GM12878 (cell line): ENCODE data around the gene IFT22. TPM values are rescaled to one million over a fixed set of nuclear protein-coding genes. Genes with fewer than 3 reads are reported as not detected.

Experiments used
- ATAC-seq: fragments of 200-7000 bp; cut with Tn5 transposase; 3 replicates; pipeline ENCODE4 v1.9.1; 2020; ENCODE audit warnings: mild to moderate bottlenecking, moderate library complexity
- BruUV-seq: library from RNA; stranded (reverse); fragments of 400-500 nt; replicated peaks from 2 replicates; lab custom pipeline; 2021; lab: Mats Ljungman, UMichigan
- CTCF ChIA-PET: fragments of 300-600 bp; sonication (Branson Sonifier 250); formaldehyde crosslinking; extraction: SDS; loops from one replicate; lab custom pipeline; 2021; ENCODE audit warnings: inconsistent platforms; lab: Yijun Ruan, JAX
- POLR2A ChIA-PET: fragments of 350-600 bp; formaldehyde crosslinking; extraction: SDS; loops from one replicate; lab custom pipeline; 2021; ENCODE audit warnings: inconsistent platforms; lab: Charles Lee
- RAD21 ChIA-PET: fragments of 300-600 bp; sonication (Branson Sonifier 250); formaldehyde crosslinking; loops from one replicate; lab custom pipeline; 2023; ENCODE audit warnings: antibody characterized with exemption; ENCODE audit not compliant: unreplicated experiment; lab: Charles Lee
- SMC1A ChIA-PET: fragments of 300-600 bp; sonication (Branson Sonifier 250); formaldehyde crosslinking; loops from one replicate; lab custom pipeline; 2023; ENCODE audit not compliant: unreplicated experiment, uncharacterized antibody; lab: Charles Lee
- DNase-seq: peaks from one replicate; pipeline ENCODE4 v3.0.0-alpha.2; 2011; ENCODE audit warnings: low read depth, low spot score
- FAIRE-seq: peaks from 3 replicates; lab custom pipeline; 2011; peaks lifted over from hg19 to GRCh38; lab: Jason Lieb, UNC
- H2AFZ ChIP-seq: 2 replicates; pipeline ENCODE4 v1.6.0; 2011; ENCODE audit warnings: low read depth, low read length, control low read depth; ENCODE audit not compliant: control insufficient read depth
- H3K27ac ChIP-seq: 2 replicates; pipeline ENCODE4 v1.5.1; 2011; ENCODE audit warnings: control low read depth; ENCODE audit not compliant: control insufficient read depth, insufficient read depth
- H3K27me3 ChIP-seq, 2 experiments: replicated peaks in 1 of 2; 2 replicates each; pipeline versions ENCODE4 v1.6.0 to v1.6.1; 2011; ENCODE audit warnings: low read length in 1 of 2; ENCODE audit not compliant: control insufficient read depth in 2 of 2, insufficient read depth in 2 of 2
- H3K36me3 ChIP-seq, 2 experiments: 2 replicates each; pipeline ENCODE4 v1.5.1; 2011; ENCODE audit warnings: low read length in 1 of 2; ENCODE audit not compliant: control insufficient read depth in 2 of 2, insufficient read depth in 2 of 2
- H3K4me1 ChIP-seq: 2 replicates; pipeline ENCODE4 v1.6.1; 2011; ENCODE audit warnings: mild to moderate bottlenecking, low read length, moderate library complexity, mixed read lengths; ENCODE audit not compliant: control insufficient read depth, insufficient read depth
- H3K4me2 ChIP-seq: 2 replicates; pipeline ENCODE4 v1.6.0; 2011; ENCODE audit warnings: control low read depth; ENCODE audit not compliant: control insufficient read depth, insufficient read depth
- H3K4me3 ChIP-seq: fragments of 200-600 bp; sonication (generic); 2 replicates; pipeline ENCODE4 v1.5.1; 2016
- H3K79me2 ChIP-seq: 2 replicates; pipeline ENCODE4 v1.6.0; 2011; ENCODE audit warnings: low read length; ENCODE audit not compliant: control insufficient read depth, insufficient read depth
- H3K9ac ChIP-seq: 2 replicates; pipeline ENCODE4 v1.8.0; 2011; ENCODE audit warnings: low read length, control low read depth, mixed read lengths; ENCODE audit not compliant: control insufficient read depth, insufficient read depth
- H3K9me3 ChIP-seq: replicated peaks from 3 replicates; pipeline ENCODE4 v1.5.1; 2011; ENCODE audit warnings: mild to moderate bottlenecking, low read length; ENCODE audit not compliant: control insufficient read depth, insufficient read depth
- H4K20me1 ChIP-seq: 2 replicates; pipeline ENCODE4 v1.6.0; 2011; ENCODE audit not compliant: control insufficient read depth, insufficient read depth
- BHLHE40 ChIP-seq, 2 experiments: fragments of 450-650 bp in 1 of 2; IDR thresholded peaks; 2 replicates each; pipeline ENCODE4 v1.6.1; 2011 to 2017; ENCODE audit warnings: low read depth in 2 of 2, borderline replicate concordance in 1 of 2, improper control_type of control experiment in 1 of 2, low read length in 1 of 2, mild to moderate bottlenecking in 1 of 2
- HDAC6 ChIP-seq: fragments of 200-600 bp; sonication (generic); IDR thresholded peaks from one replicate; pipeline ENCODE4 v1.8.0; 2017; ENCODE audit warnings: antibody characterized with exemption; ENCODE audit not compliant: unreplicated experiment
- IKZF2 ChIP-seq, 2 experiments: fragments of 450-650 bp; IDR thresholded peaks; 2 replicates each; pipeline ENCODE4 v1.6.1; 2017; ENCODE audit warnings: mild to moderate bottlenecking in 2 of 2, moderate library complexity in 2 of 2
- JUND ChIP-seq: IDR thresholded peaks from 2 replicates; pipeline ENCODE4 v1.6.1; 2012; ENCODE audit warnings: low read depth, mild to moderate bottlenecking, low read length, improper control_type of control experiment, moderate library complexity
- MEF2B ChIP-seq: fragments of 450-650 bp; IDR thresholded peaks from 2 replicates; pipeline ENCODE4 v1.6.1; 2018; ENCODE audit warnings: mild to moderate bottlenecking, moderate library complexity; ENCODE audit not compliant: partially characterized antibody, poor library complexity, severe bottlenecking
- MXI1 ChIP-seq: fragments of 150-350 bp; IDR thresholded peaks from 2 replicates; pipeline ENCODE4 v1.6.1; 2011; ENCODE audit warnings: low read depth, mild to moderate bottlenecking, inconsistent platforms, low read length, improper control_type of control experiment
- MYB ChIP-seq: fragments of 150-350 bp; IDR thresholded peaks from 2 replicates; pipeline ENCODE4 v1.6.1; 2014; ENCODE audit warnings: mild to moderate bottlenecking, low read depth, low read length, borderline replicate concordance
- MYC ChIP-seq: IDR thresholded peaks from 2 replicates; pipeline ENCODE4 v1.6.1; 2011; ENCODE audit warnings: mild to moderate bottlenecking, low read length, moderate library complexity, inconsistent platforms; ENCODE audit not compliant: insufficient read depth, insufficient replicate concordance, insufficient read length, severe bottlenecking
- POLR2A ChIP-seq: IDR thresholded peaks from 2 replicates; pipeline ENCODE4 v1.6.1; 2011; ENCODE audit warnings: low read depth, mild to moderate bottlenecking, low read length
- STAT1 ChIP-seq: fragments of 450-650 bp; conservative IDR thresholded peaks from 2 replicates; pipeline ENCODE4 v1.6.1; 2014; ENCODE audit warnings: antibody characterized with exemption, mild to moderate bottlenecking
- SUPT20H ChIP-seq: IDR thresholded peaks from 2 replicates; pipeline ENCODE4 v1.6.1; 2011; ENCODE audit warnings: low read depth, mild to moderate bottlenecking, low read length, moderate library complexity, borderline replicate concordance; ENCODE audit not compliant: control insufficient read depth
- TAF1 ChIP-seq: IDR thresholded peaks from 2 replicates; pipeline ENCODE4 v1.6.1; 2011; ENCODE audit warnings: mild to moderate bottlenecking, low read depth, low read length, borderline replicate concordance
- TCF3 ChIP-seq: IDR thresholded peaks from 2 replicates; pipeline ENCODE4 v1.6.1; 2012; ENCODE audit warnings: low read depth, mild to moderate bottlenecking, low read length, borderline replicate concordance; ENCODE audit not compliant: insufficient read depth
- WRNIP1 ChIP-seq: IDR thresholded peaks from 2 replicates; pipeline ENCODE4 v1.6.1; 2011; ENCODE audit warnings: low read depth, low read length, improper control_type of control experiment, borderline replicate concordance
- ZZZ3 ChIP-seq: IDR thresholded peaks from 2 replicates; pipeline ENCODE4 v1.6.1; 2011; ENCODE audit warnings: low read depth; ENCODE audit not compliant: control insufficient read depth, insufficient read length
- WGBS: methylation state at CpG from one replicate; pipeline ENCODE4 v1.1.6; 2016; ENCODE audit warnings: low lambda C conversion rate; ENCODE audit not compliant: insufficient replicate concordance, insufficient coverage; ENCODE audit errors: missing lambda C conversion rate; 5-methylcytosine and 5-hydroxymethylcytosine counted together
- in situ Hi-C: fragments of 300-500 bp; cut with MboI; formaldehyde crosslinking; loops from 9 replicates; pipeline ENCODE4 v1.14.3; 2018; ENCODE audit warnings: mixed read lengths
- intact Hi-C: fragments of 100-400 bp; cut with micrococcal nuclease; formaldehyde crosslinking; loops from one replicate; pipeline ENCODE4 v1.14.2; 2022; ENCODE audit not compliant: unreplicated experiment
- polyA plus RNA-seq, 11 experiments: library from polyadenylated mRNA; depleted of rRNA in 4 of 11; unstranded in 6 of 11; stranded (reverse) in 5 of 11; fragments of >200 nt; fragmentation: Nextera tagmentation in 4 of 11; fragmentation: Illumina TruSeq in 1 of 11; extraction: Ambion mirVana in 4 of 11; extraction: Trizol in 1 of 11; gene quantifications; 1 replicate in 1 of 11; 2 replicates in 10 of 11; pipeline versions ENCODE4 v1.2.1 to v1.2.3, GENCODE V29; 2011 to 2016; ENCODE audit warnings: inconsistent platforms in 2 of 11, missing spikeins in 2 of 11, low read depth in 1 of 11
- total RNA-seq, 4 experiments: library from RNA; depleted of rRNA in 3 of 4; stranded (reverse); fragments of >200 nt in 3 of 4; fragmentation: Illumina TruSeq in 1 of 4; extraction: Trizol in 1 of 4; gene quantifications; 2 replicates each; pipeline versions ENCODE4 v1.2.1 to v1.2.3, GENCODE V29; 2013 to 2021

IFT22 gene
- total and polyA plus RNA-seq, 10 of the 15 experiments (the other 5 are each of a cell fraction or from before 2014, with no cell fraction given): 10.1 to 25.7 (median 19.0) TPM

DNA sequence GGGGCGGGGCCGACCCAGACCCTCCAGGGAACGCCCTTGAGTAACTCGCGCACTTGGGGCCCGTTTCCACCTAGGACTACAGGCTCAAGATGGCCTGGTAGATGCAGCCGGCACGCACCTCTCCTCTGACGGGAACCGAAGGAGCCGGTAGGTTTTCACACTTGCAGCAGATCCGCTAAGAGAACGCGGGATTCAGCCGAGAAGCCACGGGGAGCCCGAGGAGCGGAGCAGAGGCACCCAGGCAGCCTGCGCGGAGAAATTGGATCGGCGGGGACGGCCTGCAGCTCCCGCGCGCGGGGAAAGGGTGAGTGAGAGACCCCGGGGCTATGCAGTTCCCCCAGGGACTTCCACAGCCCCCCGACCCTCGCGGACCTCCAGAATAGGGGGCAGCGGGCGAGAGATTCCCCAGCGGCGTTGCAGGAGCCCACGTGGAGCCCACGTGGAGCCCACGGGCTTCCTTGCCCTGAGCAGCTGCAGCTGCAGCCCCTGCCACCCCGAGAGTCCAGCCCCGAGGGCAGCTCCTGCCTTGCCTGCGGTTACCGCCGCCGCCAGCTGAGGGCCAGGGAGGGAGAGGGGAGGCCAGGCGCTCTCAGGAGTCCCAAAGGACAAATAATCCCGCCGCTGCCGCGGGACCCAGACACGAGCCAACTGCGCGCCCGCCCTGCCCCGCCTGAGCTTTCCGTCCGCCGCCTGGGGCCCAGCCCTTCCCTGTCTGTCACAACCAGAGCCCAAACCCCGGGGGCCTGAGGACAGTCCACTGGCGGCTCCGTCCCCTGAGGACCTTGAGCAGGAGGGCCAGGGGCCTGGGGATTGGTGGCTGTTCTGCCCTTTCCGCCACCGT is 13.1 kb downstream of the IFT22 start:
- no peaks in the 10 kb centered on the region; the same call in 2 of the 3 replicates for H3K9me3 ChIP-seq
- POLR2A ChIA-PET: interaction anchor here (0.6 kb wide), 1 partner anchor 154 kb away, joined by 3 read pairs; no protein-coding TSS in a partner anchor
- H3K27me3 ChIP-seq: no peaks in the 10 kb centered on the region; a peak in 1 of 4 replicates
- no peak for DNase-seq
- RAD21 ChIA-PET: no interaction called here
- FAIRE-seq: peak; percentile 66
- no peaks in the 10 kb centered on the region for H4K20me1 ChIP-seq
- in situ Hi-C loops: no loop called here
- H2AFZ ChIP-seq: peak overlapping the region; percentile 88
- no peaks in the 10 kb centered on the region for H3K4me1 ChIP-seq
- SMC1A ChIA-PET: no interaction called here
- peak overlapping the region; percentile 72 for H3K4me3 ChIP-seq
- TF ChIP-seq MYC (peak; percentile 51), STAT1 (no peak), POLR2A (peak; percentile 76)
- TF ChIP-seq, all 136 proteins: peak for 2
- WGBS: 2% methylated on average over 49 of the region's 62 CpGs
- peak overlapping the region; percentile 44 for H3K27ac ChIP-seq
- CTCF ChIA-PET: interaction anchor here (0.8 kb wide), 1 partner anchor 231 kb away, joined by 3 read pairs; no protein-coding TSS in a partner anchor
- BruUV-seq: no TSS peak
- H3K79me2 ChIP-seq: peaks cover 10% of the 10 kb centered on the region
- H3K36me3 ChIP-seq: no peaks in the 10 kb centered on the region
- H3K9ac ChIP-seq: peak overlapping the region; percentile 71
- intact Hi-C loops: no loop called here
- peak; percentile 96 for ATAC-seq
- H3K4me2 ChIP-seq: peak overlapping the region; percentile 82

DNA sequence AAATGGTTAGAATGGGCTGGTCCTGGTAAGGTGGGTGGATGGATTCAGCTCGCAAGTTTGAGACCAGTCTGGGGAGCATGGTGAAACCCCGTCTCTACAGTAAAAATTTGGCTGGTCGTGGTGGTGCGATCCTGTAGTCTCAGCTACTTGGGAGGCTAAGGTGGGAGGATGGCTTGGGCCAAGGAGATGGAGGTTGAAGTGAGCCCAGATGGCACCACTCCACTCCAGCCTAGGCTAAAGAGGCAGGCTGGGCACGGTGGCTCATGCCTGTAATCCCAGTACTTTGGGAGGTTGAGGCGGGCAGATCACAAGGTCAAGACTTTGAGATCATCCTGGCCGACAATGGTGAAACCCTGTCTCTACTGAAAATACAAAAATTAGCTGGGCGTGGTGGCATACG is 15.3 kb downstream of the IFT22 start:
- 67% methylated on average over 9 of the region's 9 CpGs for WGBS
- in situ Hi-C loops: no loop called here
- H3K4me1 ChIP-seq: no peaks in the 10 kb centered on the region
- intact Hi-C loops: no loop called here
- H3K36me3 ChIP-seq: no peaks in the 10 kb centered on the region
- H3K27ac ChIP-seq: no peak overlapping the region
- H4K20me1 ChIP-seq: no peaks in the 10 kb centered on the region
- SMC1A ChIA-PET: no interaction called here
- no peak for ATAC-seq
- no peaks in the 10 kb centered on the region; a peak in 3 of 4 replicates for H3K27me3 ChIP-seq
- POLR2A ChIA-PET: interaction anchor here (0.7 kb wide), 1 partner anchor 386 kb away, joined by 4 read pairs; no protein-coding TSS in a partner anchor
- RAD21 ChIA-PET: no interaction called here
- no peak overlapping the region for H3K4me2 ChIP-seq
- H3K9ac ChIP-seq: no peak overlapping the region
- no TSS peak for BruUV-seq
- DNase-seq: no peak
- H2AFZ ChIP-seq: no peak overlapping the region
- no peak overlapping the region for H3K4me3 ChIP-seq
- CTCF ChIA-PET: interaction anchor here (0.6 to 1.6 kb wide), 2 partner anchors 24 to 101 kb away, joined by 3 to 4 read pairs; no protein-coding TSS in a partner anchor
- H3K79me2 ChIP-seq: peaks cover 10% of the 10 kb centered on the region
- no peak for FAIRE-seq
- H3K9me3 ChIP-seq: peaks cover under 1% of the 10 kb centered on the region; the same call in 2 of the 3 replicates
- TF ChIP-seq TAF1: no peak
- TF ChIP-seq BHLHE40 (IDR thresholded peaks at IDR 0.05; ENCODE audit: borderline replicate concordance in 1 of 2, low read depth in 2 of 2, low read length in 1 of 2): no peak
- no peak for TF ChIP-seq HDAC6
- no peak for TF ChIP-seq MXI1
- no peak for TF ChIP-seq IKZF2 (IDR thresholded peaks at IDR 0.05)
- no peak for TF ChIP-seq MYB
- no peak for TF ChIP-seq JUND
- TF ChIP-seq ZZZ3: no peak
- TF ChIP-seq MEF2B: no peak
- TF ChIP-seq WRNIP1: no peak
- no peak for TF ChIP-seq TCF3
- no peak for TF ChIP-seq SUPT20H
